K562 (cell line): ENCODE measurements around the gene ZNF8. TPM values are rescaled to one million over a fixed set of nuclear protein-coding genes. Genes with fewer than 3 reads are reported as not detected.

Experiments used
- ARHGAP35 ChIP-seq: fragments of 450-650 bp; IDR thresholded peaks from 2 replicates; pipeline ENCODE4 v1.6.1; 2018; ENCODE audit not compliant: partially characterized antibody
- CXXC5 ChIP-seq: fragments of 250-450 bp; sonication (Bioruptor Pico); IDR thresholded peaks from 2 replicates; pipeline ENCODE4 v1.8.0; 2022; ENCODE audit warnings: inconsistent platforms, mild to moderate bottlenecking, moderate library complexity
- NCOA4 ChIP-seq: fragments of 450-650 bp; IDR thresholded peaks from 2 replicates; pipeline ENCODE4 v1.6.1; 2018; ENCODE audit warnings: mild to moderate bottlenecking; ENCODE audit not compliant: partially characterized antibody
- NR2F6 ChIP-seq: fragments of 450-650 bp; formaldehyde crosslinking; IDR thresholded peaks from 2 replicates; pipeline ENCODE4 v1.4.0; 2020; ENCODE audit warnings: mild to moderate bottlenecking
- RB1 ChIP-seq: fragments of 450-650 bp; IDR thresholded peaks from 2 replicates; pipeline ENCODE4 v1.6.1; 2017; ENCODE audit warnings: low read depth, mild to moderate bottlenecking
- RBM17 ChIP-seq: fragments of 200-400 bp; formaldehyde crosslinking; IDR thresholded peaks from 2 replicates; pipeline ENCODE4 v1.6.1; 2017; ENCODE audit warnings: low read depth, mild to moderate bottlenecking, low read length, borderline replicate concordance
- RHOXF2B ChIP-seq: fragments of 250-450 bp; sonication (Bioruptor Pico); conservative IDR thresholded peaks from 2 replicates; pipeline ENCODE4 v1.5.1; 2021
- SAFB ChIP-seq: fragments of 200-400 bp; formaldehyde crosslinking; IDR thresholded peaks from 2 replicates; pipeline ENCODE4 v1.6.1; 2017; ENCODE audit warnings: low read depth, low read length, borderline replicate concordance
- SAFB2 ChIP-seq: fragments of 200-400 bp; formaldehyde crosslinking; IDR thresholded peaks from 2 replicates; pipeline ENCODE4 v1.6.1; 2018; ENCODE audit warnings: borderline replicate concordance, low read length, low read depth, moderate library complexity; ENCODE audit not compliant: severe bottlenecking
- SMAD4 ChIP-seq: fragments of 250-450 bp; sonication (Bioruptor Pico); conservative IDR thresholded peaks from 2 replicates; pipeline ENCODE4 v1.8.0; 2021; ENCODE audit warnings: inconsistent platforms, mild to moderate bottlenecking, moderate library complexity
- SPI1 ChIP-seq: IDR thresholded peaks from 2 replicates; pipeline ENCODE4 v1.6.1; 2011; ENCODE audit warnings: low read depth, low read length, control low read depth, borderline replicate concordance
- SREBF2 ChIP-seq: sonication (generic); formaldehyde crosslinking; IDR thresholded peaks from 2 replicates; pipeline ENCODE4 v1.4.0; 2020; ENCODE audit warnings: mild to moderate bottlenecking, missing genetic modification reagents
- TBP ChIP-seq: optimal IDR thresholded peaks from 2 replicates; pipeline ENCODE3; 2011; ENCODE audit warnings: low read depth, low read length, improper control_type of control experiment
- ZBTB33 ChIP-seq: sonication (generic); formaldehyde crosslinking; IDR thresholded peaks from 2 replicates; pipeline ENCODE4 v1.8.1; 2023; ENCODE audit warnings: mild to moderate bottlenecking, missing genetic modification reagents
- ZC3H11A ChIP-seq: IDR thresholded peaks from 2 replicates; pipeline ENCODE4 v1.6.1; 2012; ENCODE audit warnings: low read depth, low read length, improper control_type of control experiment
- ZNF121 ChIP-seq: sonication (generic); formaldehyde crosslinking; conservative IDR thresholded peaks from 2 replicates; pipeline ENCODE4 v1.8.0; 2022; ENCODE audit warnings: missing genetic modification reagents
- ZNF217 ChIP-seq: sonication (generic); formaldehyde crosslinking; IDR thresholded peaks from 2 replicates; pipeline ENCODE4 v1.8.0; 2022; ENCODE audit warnings: mild to moderate bottlenecking, missing genetic modification reagents
- ZNF23 ChIP-seq: fragments of 250-450 bp; sonication (Bioruptor Pico); IDR thresholded peaks from 2 replicates; pipeline ENCODE4 v1.4.0; 2020; ENCODE audit warnings: mild to moderate bottlenecking
- ZNF655 ChIP-seq: fragments of 250-450 bp; sonication (Bioruptor Pico); IDR thresholded peaks from 2 replicates; pipeline ENCODE4 v1.5.0; 2021
- ZNF780A ChIP-seq: fragments of 250-450 bp; sonication (Bioruptor Pico); IDR thresholded peaks from 2 replicates; pipeline ENCODE4 v1.5.0; 2021; ENCODE audit warnings: mild to moderate bottlenecking
- polyA plus RNA-seq, 8 experiments: library from polyadenylated mRNA; depleted of rRNA in 4 of 8; stranded (reverse) in 5 of 8; unstranded in 3 of 8; fragments of >200 nt; fragmentation: Nextera tagmentation in 2 of 8; fragmentation: Illumina TruSeq in 1 of 8; extraction: Ambion mirVana in 2 of 8; extraction: Trizol in 1 of 8; gene quantifications; 2 replicates each; pipeline versions ENCODE4 v1.2.1 to v1.2.3, GENCODE V29; 2011 to 2014; ENCODE audit warnings: inconsistent platforms in 1 of 8, missing spikeins in 1 of 8
- total RNA-seq, 7 experiments: library from RNA; depleted of rRNA in 6 of 7; stranded (reverse); fragments of >200 nt in 6 of 7; fragmentation: Illumina TruSeq in 2 of 7; extraction: Trizol in 2 of 7; gene quantifications; 2 replicates each; pipeline versions ENCODE4 v1.2.1 to v1.2.3, GENCODE V29; 2011 to 2021; ENCODE audit warnings: low replicate concordance in 1 of 7
- TF ChIP-seq, protein P1 (sequence below): fragments of 450-650 bp; IDR thresholded peaks from 2 replicates; pipeline ENCODE4 v1.6.1; 2016; ENCODE audit warnings: borderline replicate concordance
- TF ChIP-seq, protein P2 (sequence below): fragments of 450-650 bp; formaldehyde crosslinking; conservative IDR thresholded peaks from 2 replicates; pipeline ENCODE4 v1.4.0; 2022; ENCODE audit warnings: mild to moderate bottlenecking, missing genetic modification characterization

Gene ZNF8
- total and polyA plus RNA-seq, 9 of the 15 experiments (the other 6 are each of a cell fraction or from before 2014, with no cell fraction given), result 0.71 to 7.7 (median 4.7) TPM

- no peak for TF ChIP-seq ZNF655 (CRISPR knock-in tag)
- TF ChIP-seq RB1, result peak; percentile 40; the same call in 1 of the 2 replicates
- TF ChIP-seq SREBF2 (CRISPR knock-in tag), result no peak
- no peak for TF ChIP-seq RBM17
- no peak for TF ChIP-seq ZNF217
- TF ChIP-seq SMAD4 (CRISPR knock-in tag), result no peak
- peak; percentile 25; the same call in 1 of the 2 replicates for TF ChIP-seq SAFB
- TF ChIP-seq, protein P1, sequence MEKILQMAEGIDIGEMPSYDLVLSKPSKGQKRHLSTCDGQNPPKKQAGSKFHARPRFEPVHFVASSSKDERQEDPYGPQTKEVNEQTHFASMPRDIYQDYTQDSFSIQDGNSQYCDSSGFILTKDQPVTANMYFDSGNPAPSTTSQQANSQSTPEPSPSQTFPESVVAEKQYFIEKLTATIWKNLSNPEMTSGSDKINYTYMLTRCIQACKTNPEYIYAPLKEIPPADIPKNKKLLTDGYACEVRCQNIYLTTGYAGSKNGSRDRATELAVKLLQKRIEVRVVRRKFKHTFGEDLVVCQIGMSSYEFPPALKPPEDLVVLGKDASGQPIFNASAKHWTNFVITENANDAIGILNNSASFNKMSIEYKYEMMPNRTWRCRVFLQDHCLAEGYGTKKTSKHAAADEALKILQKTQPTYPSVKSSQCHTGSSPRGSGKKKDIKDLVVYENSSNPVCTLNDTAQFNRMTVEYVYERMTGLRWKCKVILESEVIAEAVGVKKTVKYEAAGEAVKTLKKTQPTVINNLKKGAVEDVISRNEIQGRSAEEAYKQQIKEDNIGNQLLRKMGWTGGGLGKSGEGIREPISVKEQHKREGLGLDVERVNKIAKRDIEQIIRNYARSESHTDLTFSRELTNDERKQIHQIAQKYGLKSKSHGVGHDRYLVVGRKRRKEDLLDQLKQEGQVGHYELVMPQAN, result no peak
- TF ChIP-seq, protein P2, sequence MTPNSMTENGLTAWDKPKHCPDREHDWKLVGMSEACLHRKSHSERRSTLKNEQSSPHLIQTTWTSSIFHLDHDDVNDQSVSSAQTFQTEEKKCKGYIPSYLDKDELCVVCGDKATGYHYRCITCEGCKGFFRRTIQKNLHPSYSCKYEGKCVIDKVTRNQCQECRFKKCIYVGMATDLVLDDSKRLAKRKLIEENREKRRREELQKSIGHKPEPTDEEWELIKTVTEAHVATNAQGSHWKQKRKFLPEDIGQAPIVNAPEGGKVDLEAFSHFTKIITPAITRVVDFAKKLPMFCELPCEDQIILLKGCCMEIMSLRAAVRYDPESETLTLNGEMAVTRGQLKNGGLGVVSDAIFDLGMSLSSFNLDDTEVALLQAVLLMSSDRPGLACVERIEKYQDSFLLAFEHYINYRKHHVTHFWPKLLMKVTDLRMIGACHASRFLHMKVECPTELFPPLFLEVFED (CRISPR knock-in tag), result no peak
- TF ChIP-seq NR2F6 (CRISPR knock-in tag), result no peak
- no peak for TF ChIP-seq ARHGAP35
- TF ChIP-seq ZNF780A (CRISPR knock-in tag), result no peak
- TF ChIP-seq NCOA4, result no peak
- TF ChIP-seq TBP, result peak; percentile 32
- no peak for TF ChIP-seq ZNF23 (CRISPR knock-in tag)
- no peak for TF ChIP-seq ZC3H11A
- TF ChIP-seq SAFB2, result no peak
- peak; percentile 68 for TF ChIP-seq CXXC5
- no peak for TF ChIP-seq SPI1
- no peak for TF ChIP-seq RHOXF2B (CRISPR knock-in tag)
- no peak for TF ChIP-seq ZBTB33 (CRISPR knock-in tag)
- TF ChIP-seq ZNF121 (CRISPR knock-in tag), result no peak
These were observed 68.5 kb downstream of the ZNF8 start (continued) for GRCh38 chr19:58346961-58347929.
